Stimulated activated effector memory CD8-positive, alpha-beta T cell treated with anti-CD3 and anti-CD28 coated beads, Interleukin-12 subunit alpha, Interleukin-12 subunit beta, amount 100 ng/mL, for 72 hours (primary cell): ENCODE measurements around the gene GABBR2.
A peak's percentile ranks its signal among the peaks of the same experiment; 100 is the strongest.

ENCODE experiments used
- ATAC-seq: fragments of 150-1000 bp; cut with Tn5 transposase; 2 replicates; pipeline ENCODE4 v1.10.0; 2021
- DNase-seq, 2 donors: peaks; one replicate each; pipeline ENCODE4 v3.0.0; 2021 to 2022; ENCODE audit warnings: low spot score in 2 of 2
- H3K27ac Mint-ChIP-seq: one replicate; pipeline ENCODE4 v1.8.0; 2022; ENCODE audit warnings: mild to moderate bottlenecking, mixed read lengths
- H3K36me3 Mint-ChIP-seq: one replicate; pipeline ENCODE4 v1.8.0; 2022; ENCODE audit warnings: mild to moderate bottlenecking, mixed read lengths
- H3K4me1 Mint-ChIP-seq: one replicate; pipeline ENCODE4 v1.8.0; 2022; ENCODE audit warnings: mixed read lengths
- H3K4me3 Mint-ChIP-seq: one replicate; pipeline ENCODE4 v1.8.0; 2022; ENCODE audit warnings: mild to moderate bottlenecking, mixed read lengths
- H3K9me3 Mint-ChIP-seq: one replicate; pipeline ENCODE4 v1.8.0; 2022; ENCODE audit warnings: mixed read lengths

The GABBR2 gene

GRCh38 chr9:98530806-98531386 is 177.8 kb downstream of the GABBR2 start:
- H3K9me3 Mint-ChIP-seq: peaks cover 4% of the 10 kb centered on the region
- DNase-seq (no peak), ATAC-seq (peak; percentile 40)
- H3K4me3 Mint-ChIP-seq: no peak overlapping the region
- no peaks in the 10 kb centered on the region for H3K36me3 Mint-ChIP-seq
- no peak overlapping the region for H3K27ac Mint-ChIP-seq
- H3K4me1 Mint-ChIP-seq: no peaks in the 10 kb centered on the region

GRCh38 chr9:98530275-98530674 is 178.5 kb downstream of the GABBR2 start:
- no peak overlapping the region for H3K27ac Mint-ChIP-seq
- no peaks in the 10 kb centered on the region for H3K36me3 Mint-ChIP-seq
- peaks cover 4% of the 10 kb centered on the region for H3K9me3 Mint-ChIP-seq
- no peaks in the 10 kb centered on the region for H3K4me1 Mint-ChIP-seq
- ATAC-seq (no peak), DNase-seq (no peak)
- H3K4me3 Mint-ChIP-seq: no peak overlapping the region

GRCh38 chr9:98529841-98530240 is 178.9 kb downstream of the GABBR2 start:
- Mint-ChIP-seq H3K9me3 (peaks cover 4% of the 10 kb centered on the region), H3K36me3 (no peaks in the 10 kb centered on the region), H3K4me1 (no peaks in the 10 kb centered on the region), H3K4me3 (no peak overlapping the region), H3K27ac (no peak overlapping the region)
- peak in 1 of 2 donors; percentile 40 for DNase-seq
- ATAC-seq: no peak

DNA sequence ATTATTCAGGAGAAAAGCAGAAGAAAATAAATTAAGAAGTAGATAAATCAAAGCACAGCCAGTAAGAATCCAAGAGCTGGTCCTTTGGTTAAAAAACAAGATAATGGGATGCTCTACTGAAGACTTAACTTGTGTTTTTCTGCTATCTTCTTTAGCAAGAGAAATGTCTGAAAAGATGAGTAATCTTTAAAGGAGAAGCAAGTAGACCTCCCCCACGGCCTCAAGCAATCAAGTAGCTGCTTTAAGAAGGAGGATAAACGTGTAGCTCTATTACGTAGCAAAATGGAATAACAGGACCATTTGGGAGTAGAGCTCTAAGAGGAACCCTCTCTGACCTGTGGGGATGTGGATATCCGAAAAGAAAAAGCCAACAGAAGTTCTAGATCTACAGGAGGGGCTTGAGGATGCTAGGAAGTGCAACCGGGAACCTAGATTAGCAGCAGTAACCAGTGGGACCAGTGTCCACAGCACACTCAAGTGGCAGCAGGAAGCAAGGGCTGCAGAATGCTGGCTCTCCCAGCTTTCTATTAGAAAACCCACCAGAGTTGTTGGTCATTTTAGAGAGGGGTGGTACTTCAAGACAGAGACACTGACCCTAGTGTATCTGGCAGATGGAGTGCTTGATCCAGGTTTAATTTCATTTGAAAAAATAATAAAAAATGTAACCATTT is 185.4 kb downstream of the GABBR2 start:
- H3K36me3 Mint-ChIP-seq: no peaks in the 10 kb centered on the region
- no peaks in the 10 kb centered on the region for H3K4me1 Mint-ChIP-seq
- H3K4me3 Mint-ChIP-seq: no peak overlapping the region
- DNase-seq: no peak
- no peak overlapping the region for H3K27ac Mint-ChIP-seq
- no peak for ATAC-seq
- peaks cover 4% of the 10 kb centered on the region for H3K9me3 Mint-ChIP-seq

GRCh38 chr9:98522487-98522886 is 186.2 kb downstream of the GABBR2 start:
- Mint-ChIP-seq H3K36me3 (no peaks in the 10 kb centered on the region), H3K27ac (no peak overlapping the region), H3K4me1 (no peaks in the 10 kb centered on the region), H3K9me3 (peaks cover 4% of the 10 kb centered on the region), H3K4me3 (no peak overlapping the region)
- ATAC-seq (peak; percentile 44), DNase-seq (no peak)

DNA sequence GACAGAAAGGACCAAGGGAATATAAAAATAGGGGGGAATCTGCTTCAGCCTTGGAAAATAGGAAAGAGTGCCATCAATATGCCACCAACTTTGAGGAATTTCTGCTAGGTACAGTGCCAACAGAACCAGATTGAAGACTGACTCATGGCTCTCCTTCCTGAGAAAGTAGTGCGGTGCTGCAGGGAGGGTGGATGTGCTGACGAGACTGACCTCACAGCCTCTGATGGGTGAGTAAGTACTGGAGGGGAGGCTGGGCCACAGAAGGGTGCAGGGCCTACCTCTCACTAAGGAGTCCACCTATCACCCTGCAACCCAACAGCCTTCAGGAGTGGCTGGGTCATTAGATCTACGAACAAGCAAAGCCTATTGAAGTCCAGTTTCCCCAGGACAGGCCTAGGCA is 187.6 kb downstream of the GABBR2 start:
- DNase-seq (peak in 1 of 2 donors; percentile 26), ATAC-seq (no peak)
- H3K9me3 Mint-ChIP-seq: no peaks in the 10 kb centered on the region
- H3K36me3 Mint-ChIP-seq: no peaks in the 10 kb centered on the region
- no peak overlapping the region for H3K4me3 Mint-ChIP-seq
- no peaks in the 10 kb centered on the region for H3K4me1 Mint-ChIP-seq
- H3K27ac Mint-ChIP-seq: no peak overlapping the region

GRCh38 chr9:98520221-98520960 is 188.3 kb downstream of the GABBR2 start:
- H3K4me1 Mint-ChIP-seq: no peaks in the 10 kb centered on the region
- DNase-seq (peak in 1 of 2 donors; percentile 36), ATAC-seq (no peak)
- H3K4me3 Mint-ChIP-seq: no peak overlapping the region
- H3K36me3 Mint-ChIP-seq: no peaks in the 10 kb centered on the region
- no peaks in the 10 kb centered on the region for H3K9me3 Mint-ChIP-seq
- H3K27ac Mint-ChIP-seq: no peak overlapping the region

GRCh38 chr9:98519641-98520040 is 189.1 kb downstream of the GABBR2 start:
- H3K4me1 Mint-ChIP-seq: no peaks in the 10 kb centered on the region

GRCh38 chr9:98518556-98518955 is 190.2 kb downstream of the GABBR2 start:
- no peak for ATAC-seq
- Mint-ChIP-seq H3K4me1 (no peaks in the 10 kb centered on the region), H3K36me3 (no peaks in the 10 kb centered on the region), H3K9me3 (no peaks in the 10 kb centered on the region), H3K4me3 (no peak overlapping the region), H3K27ac (no peak overlapping the region)
- DNase-seq: peak in 1 of 2 donors; percentile 33

More at GRCh38 chr9:98519641-98520040, 189.1 kb downstream of the GABBR2 start:
- Mint-ChIP-seq H3K27ac (no peak overlapping the region), H3K9me3 (no peaks in the 10 kb centered on the region), H3K4me3 (no peak overlapping the region), H3K36me3 (no peaks in the 10 kb centered on the region)
- DNase-seq: peak in 1 of 2 donors; percentile 32
- no peak for ATAC-seq

DNA sequence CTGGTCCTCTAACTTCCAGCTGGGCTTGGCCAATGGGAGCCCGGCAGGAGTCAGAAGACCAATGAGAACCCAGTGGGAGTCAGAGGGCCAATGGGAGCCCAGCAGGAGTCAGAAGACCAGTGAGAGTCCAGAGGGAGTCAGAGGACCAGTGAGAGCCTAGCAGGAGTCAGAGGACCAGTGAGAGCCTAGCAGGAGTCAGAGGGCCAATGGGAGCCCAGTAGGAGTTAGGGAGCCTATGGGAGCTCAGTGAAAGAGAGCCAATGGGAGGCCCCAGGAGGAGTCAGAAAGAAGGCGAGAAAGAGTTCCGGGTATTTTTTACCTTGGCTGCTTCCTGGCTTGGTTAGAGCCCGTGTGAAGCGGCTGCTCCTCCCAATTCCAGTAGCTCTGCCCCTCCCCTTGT is 191.0 kb downstream of the GABBR2 start:
- Mint-ChIP-seq H3K9me3 (no peaks in the 10 kb centered on the region), H3K4me1 (no peaks in the 10 kb centered on the region)
- ATAC-seq: no peak

GRCh38 chr9:98516897-98517503 is 191.7 kb downstream of the GABBR2 start:
- DNase-seq (no peak), ATAC-seq (no peak)
- Mint-ChIP-seq H3K4me1 (no peaks in the 10 kb centered on the region), H3K4me3 (no peak overlapping the region), H3K36me3 (no peaks in the 10 kb centered on the region), H3K27ac (no peak overlapping the region), H3K9me3 (no peaks in the 10 kb centered on the region)

More for the DNA sequence above, 191.0 kb downstream of the GABBR2 start:
- Mint-ChIP-seq H3K27ac (no peak overlapping the region), H3K4me3 (no peak overlapping the region), H3K36me3 (no peaks in the 10 kb centered on the region)
- DNase-seq: no peak

- Mint-ChIP-seq H3K27ac (no peak overlapping the region), H3K36me3 (no peaks in the 10 kb centered on the region), H3K9me3 (no peaks in the 10 kb centered on the region), H3K4me1 (no peaks in the 10 kb centered on the region), H3K4me3 (no peak overlapping the region)
- ATAC-seq (peak; percentile 24), DNase-seq (no peak)
Measured at GRCh38 chr9:98516205-98516896, 192.4 kb downstream of the GABBR2 start.

GRCh38 chr9:98515506-98516204 is 193.1 kb downstream of the GABBR2 start:
- Mint-ChIP-seq H3K4me3 (no peak overlapping the region), H3K36me3 (no peaks in the 10 kb centered on the region), H3K4me1 (no peaks in the 10 kb centered on the region), H3K27ac (no peak overlapping the region), H3K9me3 (no peaks in the 10 kb centered on the region)
- ATAC-seq: no peak
- DNase-seq: peak in 1 of 2 donors; percentile 38

DNA sequence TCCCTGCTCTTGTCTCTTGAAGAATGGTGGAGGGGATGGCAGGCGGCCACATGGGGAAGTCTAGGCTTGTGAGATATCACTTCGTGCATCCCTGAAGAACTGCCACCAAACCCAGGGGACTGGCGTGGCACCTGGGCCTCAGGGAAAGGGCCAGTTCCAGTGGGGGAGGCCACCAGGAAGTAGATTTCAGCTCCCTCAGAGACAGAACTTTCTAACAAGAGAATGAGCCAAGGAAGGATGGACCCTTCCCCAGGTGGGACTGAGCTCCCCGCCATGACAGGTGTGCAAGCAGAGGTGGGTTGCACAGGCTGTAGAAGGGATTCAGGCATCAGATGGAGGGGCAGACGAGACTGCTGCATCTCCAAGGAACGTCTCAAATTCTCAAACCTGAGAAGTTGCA is 193.9 kb downstream of the GABBR2 start:
- no peaks in the 10 kb centered on the region for H3K4me1 Mint-ChIP-seq
- no peaks in the 10 kb centered on the region for H3K9me3 Mint-ChIP-seq

More for the DNA sequence above, 193.9 kb downstream of the GABBR2 start:
- Mint-ChIP-seq H3K27ac (no peak overlapping the region), H3K36me3 (no peaks in the 10 kb centered on the region), H3K4me3 (no peak overlapping the region)
- DNase-seq (peak in 1 of 2 donors; percentile 20), ATAC-seq (no peak)
